ENCODE results near the gene WIPI1.

DNA sequence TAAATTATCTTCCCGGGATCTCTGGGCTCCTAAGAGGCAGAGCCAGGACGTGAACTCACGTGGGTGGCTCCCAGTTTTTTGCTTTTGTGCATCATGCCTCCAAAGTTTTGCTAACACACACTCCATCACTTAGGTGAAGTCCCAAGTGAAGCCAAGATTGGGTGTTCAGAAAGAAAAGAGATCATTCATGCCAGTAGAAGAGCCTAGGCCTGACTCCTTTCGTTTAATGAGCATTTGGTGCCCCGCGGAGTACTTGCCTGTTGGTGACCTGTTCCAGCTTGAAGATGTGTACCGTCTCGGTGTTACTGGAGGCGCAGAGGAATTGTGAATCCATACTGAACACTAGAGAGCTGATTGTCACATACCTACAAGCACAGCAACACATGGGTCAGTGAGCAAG, 24.1 kb downstream of the WIPI1 start:
- TF ChIP-seq POLR2A (IDR thresholded peaks at IDR 0.05; ENCODE audit: low read length) (no peak), GATA1 (IDR thresholded peaks at IDR 0.05; ENCODE audit: low read depth, low read length) (no peak)
